Measurements from ENCODE around the gene MIF. TPM values are rescaled to one million over a fixed set of nuclear protein-coding genes. Genes with fewer than 3 reads are reported as not detected.

Gene MIF
- total RNA-seq, 1 experiment from 2014 or later, result 363 TPM

DNA sequence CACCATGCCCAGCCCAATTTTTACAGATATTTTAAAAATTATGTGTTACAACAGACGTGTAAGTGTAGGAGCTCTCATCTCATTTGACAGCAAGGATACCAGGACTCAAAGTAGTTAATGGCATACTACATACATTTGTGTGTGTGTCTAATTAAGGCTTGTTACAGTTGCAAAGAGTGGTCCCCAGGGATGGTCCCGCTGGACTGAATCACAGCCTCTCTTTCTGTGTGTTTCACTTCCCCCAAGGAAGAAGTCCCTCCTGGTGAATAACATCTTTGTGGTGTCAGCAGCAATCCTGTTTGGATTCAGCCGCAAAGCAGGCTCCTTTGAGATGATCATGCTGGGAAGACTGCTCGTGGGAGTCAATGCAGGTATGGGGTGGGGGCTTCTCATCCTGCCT is 19.3 kb upstream of the MIF start:
- DNase-seq (ENCODE audit: extremely low read depth, low read depth), result no peak

- no peak for DNase-seq (ENCODE audit: extremely low read depth, low read depth)
Measured at GRCh38 chr22:23875801-23876200, 18.4 kb upstream of the MIF start.

- DNase-seq (ENCODE audit: extremely low read depth, low read depth), result no peak
Measured at GRCh38 chr22:23877566-23877965, 16.6 kb upstream of the MIF start.

GRCh38 chr22:23878219-23878618 is 16.0 kb upstream of the MIF start:
- no peak for DNase-seq (ENCODE audit: extremely low read depth, low read depth)

DNA sequence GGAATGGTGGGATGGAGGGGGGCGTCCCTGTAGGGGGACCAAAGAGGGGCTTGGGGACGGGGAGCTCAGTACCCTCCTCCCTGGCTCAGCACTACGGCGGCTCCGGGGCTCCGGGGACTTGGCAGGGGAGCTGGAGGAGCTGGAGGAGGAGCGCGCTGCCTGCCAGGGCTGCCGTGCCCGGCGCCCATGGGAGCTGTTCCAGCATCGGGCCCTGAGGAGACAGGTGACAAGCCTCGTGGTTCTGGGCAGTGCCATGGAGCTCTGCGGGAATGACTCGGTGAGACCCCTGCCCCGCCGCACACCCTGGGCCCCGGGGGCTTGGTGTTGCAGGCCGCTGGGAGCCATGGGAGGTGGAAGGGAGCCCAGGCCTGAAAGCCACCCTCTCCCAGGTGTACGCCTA is 11.8 kb upstream of the MIF start:
- DNase-seq (ENCODE audit: extremely low read depth, low read depth), result no peak

GRCh38 chr22:23883658-23884057 is 10.5 kb upstream of the MIF start:
- no peak for DNase-seq (ENCODE audit: extremely low read depth, low read depth)

GRCh38 chr22:23884140-23884539 is 10.0 kb upstream of the MIF start:
- DNase-seq (ENCODE audit: extremely low read depth, low read depth), result no peak

GRCh38 chr22:23888615-23889401 is 5.4 kb upstream of the MIF start:
- peak; percentile 20 for DNase-seq (ENCODE audit: extremely low read depth, low read depth)

DNA sequence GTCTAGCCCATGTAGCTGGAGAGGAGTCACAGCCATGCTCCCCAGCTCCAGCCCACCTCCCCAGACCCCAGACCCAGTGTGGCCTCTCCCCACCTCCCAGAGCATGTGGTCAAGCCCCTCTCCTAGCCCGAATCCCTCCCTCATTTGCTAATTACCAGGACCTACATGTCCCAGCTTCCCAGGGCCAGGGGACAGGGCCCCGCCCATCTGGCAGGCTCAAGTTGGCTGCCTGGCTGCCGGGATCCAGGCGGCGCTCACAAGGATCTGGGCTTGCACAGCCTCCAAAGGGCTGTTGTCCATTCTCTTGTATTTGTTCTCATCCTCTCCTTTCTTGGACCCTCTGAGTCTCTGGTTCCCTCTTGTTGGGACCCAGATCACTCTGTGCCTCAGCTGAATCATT is 4.6 kb upstream of the MIF start:
- no peak for DNase-seq (ENCODE audit: extremely low read depth, low read depth)

DNA sequence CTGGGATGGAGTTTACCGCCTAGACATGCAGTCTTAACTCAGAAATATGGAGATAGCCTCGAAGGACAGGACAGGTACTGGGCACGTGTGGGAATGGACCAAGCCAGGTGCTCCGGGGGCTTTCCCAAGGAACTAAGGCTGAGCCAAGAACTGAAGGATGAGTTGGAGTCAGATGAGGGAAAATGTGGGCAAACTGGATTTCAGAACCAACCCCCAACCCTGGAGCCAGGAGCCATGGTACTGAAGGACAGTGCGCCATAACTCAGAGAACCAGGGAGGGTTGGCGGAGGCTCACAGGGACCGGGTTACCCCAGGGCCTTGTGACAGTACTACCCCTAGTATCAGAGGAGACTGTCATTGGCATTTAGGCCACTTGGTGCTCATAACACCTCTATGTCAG is 2.5 kb upstream of the MIF start:
- DNase-seq (ENCODE audit: extremely low read depth, low read depth), result no peak

DNA sequence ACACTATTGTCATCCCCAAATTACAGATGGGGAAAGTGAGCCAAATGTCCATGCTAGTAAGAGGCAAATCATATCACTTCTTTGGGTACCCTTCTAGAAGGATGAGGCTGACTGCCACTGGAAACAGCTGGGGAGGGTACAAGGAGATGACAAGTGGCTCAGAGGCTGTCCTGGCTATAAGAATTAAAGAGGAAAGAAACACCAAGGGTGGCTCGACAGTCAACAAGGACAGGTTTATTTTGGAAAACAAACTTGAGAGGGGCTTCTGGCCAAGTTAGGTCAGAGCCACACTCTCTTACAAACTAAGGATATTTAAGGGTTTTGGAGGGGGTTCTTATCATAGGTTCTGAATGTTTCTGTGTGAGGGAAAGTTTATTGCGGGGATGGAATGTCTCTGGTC is 2.1 kb upstream of the MIF start:
- DNase-seq (ENCODE audit: extremely low read depth, low read depth), result no peak

- DNase-seq (ENCODE audit: extremely low read depth, low read depth), result no peak
Measured at GRCh38 chr22:23892706-23893105, 1.5 kb upstream of the MIF start.

GRCh38 chr22:23893121-23893944 is 850 bp upstream of the MIF start:
- no peak for DNase-seq (ENCODE audit: extremely low read depth, low read depth)

GRCh38 chr22:23894710-23895598 is 771 bp downstream of the MIF start:
- DNase-seq (ENCODE audit: extremely low read depth, low read depth), result peak; percentile 60

DNA sequence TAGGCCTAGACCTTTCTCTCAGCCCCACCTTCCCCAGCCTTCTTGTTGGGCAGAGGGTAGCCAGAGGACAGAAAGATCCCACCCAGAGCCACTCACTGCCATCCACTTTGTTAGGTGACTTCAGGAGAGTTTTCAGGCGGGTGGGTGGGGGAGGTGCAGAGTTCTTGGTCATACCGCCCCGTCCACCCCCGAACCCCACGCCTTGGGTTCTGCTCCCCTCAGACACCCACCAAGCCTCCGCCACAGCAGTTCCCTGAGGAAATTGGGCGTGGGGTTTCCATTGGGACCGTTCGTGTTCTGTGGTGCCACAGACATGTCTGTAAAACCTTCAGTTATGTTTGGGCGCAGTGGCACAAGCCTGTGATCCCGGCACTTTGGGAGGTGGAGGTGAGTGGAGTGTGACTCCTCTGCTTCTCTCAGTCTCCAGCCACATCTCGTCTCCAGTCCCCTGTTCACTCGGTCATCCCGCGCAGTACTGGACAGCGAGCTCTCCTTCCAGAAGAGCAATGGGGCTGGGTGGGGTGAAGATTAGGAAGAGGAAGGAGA is 1.5 kb downstream of the MIF start:
- DNase-seq (ENCODE audit: extremely low read depth, low read depth), result no peak

DNA sequence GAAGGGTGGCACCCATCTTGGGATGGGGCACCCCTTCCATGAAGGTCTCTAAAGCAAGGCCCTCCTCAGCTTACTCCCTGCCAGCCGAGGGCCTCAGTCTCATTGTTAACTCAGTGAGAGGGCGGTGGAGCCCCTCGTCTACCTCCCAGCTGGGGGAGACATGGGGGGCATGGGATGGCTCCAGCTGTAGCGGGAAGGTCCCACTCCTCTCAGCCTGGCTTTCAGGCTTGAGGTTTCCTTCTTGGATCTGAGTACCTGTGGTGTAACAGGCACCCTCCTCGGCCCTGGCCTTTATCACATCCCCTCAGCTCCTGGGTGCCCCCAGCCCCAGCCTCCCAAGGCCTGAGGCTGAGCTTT is 2.0 kb downstream of the MIF start:
- DNase-seq (ENCODE audit: extremely low read depth, low read depth), result no peak

DNA sequence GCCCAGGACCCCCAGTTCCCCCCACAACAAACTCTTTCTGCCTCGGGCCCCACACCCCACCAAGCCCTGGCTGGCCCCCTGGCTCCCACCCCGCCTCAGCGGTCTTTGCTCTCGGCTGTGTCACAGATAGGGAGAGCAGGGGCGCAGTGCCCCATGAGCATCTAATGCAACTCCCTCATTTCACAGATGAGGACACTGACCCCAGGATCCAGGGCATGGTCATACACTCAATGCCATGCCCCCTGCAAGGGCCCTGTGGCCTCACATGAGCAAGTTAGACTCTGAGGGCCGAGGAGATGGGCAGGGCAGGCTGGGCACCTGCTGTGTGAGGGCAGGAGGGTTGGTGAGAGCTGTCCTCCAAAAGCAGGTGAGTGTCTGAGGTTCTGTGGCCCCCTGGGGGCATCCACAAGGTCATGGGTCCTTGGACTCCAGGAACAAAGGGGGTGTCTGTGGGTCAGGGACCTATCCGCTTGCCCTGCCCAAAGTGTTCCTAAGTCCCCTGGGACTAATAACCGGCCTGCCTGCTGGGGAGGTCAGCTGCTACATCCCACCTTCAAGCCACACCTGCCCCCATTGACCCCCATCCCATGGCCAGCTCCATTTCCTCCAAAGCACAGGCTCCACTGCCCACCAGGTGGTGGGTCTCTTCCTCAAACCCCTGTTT is 2.5 kb downstream of the MIF start:
- DNase-seq (ENCODE audit: extremely low read depth, low read depth), result no peak

- no peak for DNase-seq (ENCODE audit: extremely low read depth, low read depth)
Measured at GRCh38 chr22:23897320-23897719, 3.1 kb downstream of the MIF start.

DNA sequence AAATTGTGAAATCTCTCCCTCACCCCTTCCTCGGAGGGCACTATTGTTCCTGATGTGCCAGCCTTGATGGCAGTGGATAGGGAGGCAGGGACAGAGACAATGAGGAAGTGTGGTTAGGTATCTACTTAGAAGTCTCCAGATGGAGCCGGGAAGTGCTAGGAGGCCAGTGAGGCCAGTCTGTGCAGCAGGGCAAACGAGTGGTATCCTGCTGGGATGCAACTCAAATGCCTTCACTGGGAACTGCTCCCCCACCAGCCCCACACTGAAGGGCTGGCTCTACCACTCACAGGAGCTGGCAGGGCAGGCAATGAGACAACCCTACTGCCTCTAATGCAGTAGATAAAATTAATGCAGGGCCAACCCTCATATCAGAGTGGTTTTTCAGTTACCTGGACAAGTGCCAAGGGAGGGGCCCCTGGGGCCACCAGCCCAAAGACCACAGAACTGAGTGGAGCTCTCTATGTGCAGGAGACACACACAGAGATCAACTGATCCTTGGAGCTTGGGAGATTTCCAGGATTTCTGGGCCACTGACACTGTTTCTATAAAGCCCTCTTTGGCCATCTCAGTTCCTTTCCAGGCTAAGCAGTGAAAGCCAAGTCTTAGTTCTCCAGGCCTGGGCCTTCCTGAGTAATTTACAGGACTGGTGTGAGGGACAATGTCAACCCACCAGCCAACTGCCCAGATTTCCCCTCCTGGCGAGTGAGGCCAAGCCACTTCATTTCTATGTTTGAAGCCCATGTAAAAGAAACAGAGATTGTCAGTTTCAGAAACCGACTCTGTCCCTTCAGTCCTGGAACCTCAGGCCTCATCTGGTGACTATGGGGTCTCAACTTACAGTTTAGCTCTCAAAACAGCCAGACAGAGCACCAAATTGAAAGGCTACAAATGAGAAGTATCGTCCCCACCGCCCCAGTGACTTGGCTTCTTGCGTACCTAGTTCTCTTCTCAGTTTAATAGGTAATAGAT is 4.1 kb downstream of the MIF start:
- DNase-seq (ENCODE audit: extremely low read depth, low read depth), result no peak

Data from NCI-H460 (cell line).